ENCODE data around the gene KCNH4. TPM values are rescaled to one million over a fixed set of nuclear protein-coding genes. Genes with fewer than 3 reads are reported as not detected.

KCNH4 gene
- total RNA-seq, 1 experiment from 2014 or later, result 0.24 TPM

GRCh38 chr17:42202696-42203095, 21.8 kb upstream of the KCNH4 start:
- ChIA-PET CTCF (interaction anchor here (0.6 to 3.4 kb wide), 4 partner anchors 20 to 315 kb away, joined by 3 to 17 read pairs (median 3); no protein-coding TSS in a partner anchor), POLR2A (no interaction called here)
- Mint-ChIP-seq H3K4me1 (0 out of 2 replicates have a peak, but pooled peaks cover 3% of the 10 kb centered on the region), H3K36me3 (peaks cover 9% of the 10 kb centered on the region), H3K27me3 (ENCODE audit: low read depth) (no peaks in the 10 kb centered on the region), H3K27ac (no peak overlapping the region), H3K4me3 (no peak overlapping the region), H3K9me3 (no peaks in the 10 kb centered on the region)
- DNase-seq (ENCODE audit: low spot score) (no peak), ATAC-seq (no peak)
- TF ChIP-seq GRHL2 (CRISPR knock-in tag; IDR thresholded peaks at IDR 0.05; ENCODE audit: insufficient replicate concordance, severe bottlenecking) (no peak), ZMAT4 (CRISPR knock-in tag; IDR thresholded peaks at IDR 0.05) (no peak), GABPB1 (CRISPR knock-in tag; IDR thresholded peaks at IDR 0.05) (no peak), ZNF263 (CRISPR knock-in tag; IDR thresholded peaks at IDR 0.05; ENCODE audit: low read depth) (no peak), ZNF396 (CRISPR knock-in tag; IDR thresholded peaks at IDR 0.05; ENCODE audit: borderline replicate concordance) (no peak), USF2 (CRISPR knock-in tag; IDR thresholded peaks at IDR 0.05) (no peak), PRRX2 (CRISPR knock-in tag; IDR thresholded peaks at IDR 0.05) (no peak), TEAD1 (CRISPR knock-in tag; IDR thresholded peaks at IDR 0.05) (no peak), ZNF121 (CRISPR knock-in tag; IDR thresholded peaks at IDR 0.05) (no peak), STAT6 (CRISPR knock-in tag; conservative IDR thresholded peaks at IDR 0.05; ENCODE audit: low read depth) (no peak), AR (CRISPR knock-in tag; IDR thresholded peaks at IDR 0.05) (no peak), EMX1 (CRISPR knock-in tag; IDR thresholded peaks at IDR 0.05) (no peak), ZNF281 (CRISPR knock-in tag; IDR thresholded peaks at IDR 0.05) (no peak), ZNF425 (CRISPR knock-in tag; conservative IDR thresholded peaks at IDR 0.05) (no peak)

Data from WTC11 (cell line).